Measurements from ENCODE around the gene COLQ. TPM values are rescaled to one million over a fixed set of nuclear protein-coding genes. Genes with fewer than 3 reads are reported as not detected.
"Not testable (repeated sequence)": the region's sequence is repeated elsewhere in the genome, so short reads cannot be mapped to it uniquely, and the experiment has no call there.

Gene COLQ
- total RNA-seq, 1 experiment from 2014 or later, result 1.5 TPM

DNA sequence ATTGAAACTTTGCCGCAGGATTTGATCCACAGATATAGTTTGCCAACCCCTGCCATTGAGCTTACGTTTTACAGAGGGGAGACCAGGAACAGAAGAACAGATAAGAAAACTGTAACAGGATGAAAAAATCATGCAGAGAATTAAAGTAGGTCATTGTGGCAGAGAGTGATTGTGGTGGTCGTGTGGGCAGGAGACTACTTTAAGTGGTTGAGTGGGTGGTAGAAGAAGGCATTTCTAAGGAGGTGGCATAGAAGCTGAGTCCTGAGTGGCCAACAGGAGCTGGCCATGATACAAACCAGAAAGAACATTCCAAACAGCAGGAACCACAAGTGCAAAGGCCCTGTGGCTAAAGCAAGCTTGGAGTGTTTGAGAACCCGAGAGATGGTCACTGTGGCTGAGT lies 34.5 kb downstream of the COLQ start:
- ATAC-seq (no peak), DNase-seq (no peak)
- no peak overlapping the region for H3K27ac ChIP-seq (ENCODE audit: low read length)
- H2AFZ ChIP-seq (ENCODE audit: low read length), result no peak overlapping the region
- no peak overlapping the region for H3K4me2 ChIP-seq (ENCODE audit: low read length)
- no peaks in the 10 kb centered on the region for H3K9me2 ChIP-seq (replicated peaks; ENCODE audit: low read length)
- intact Hi-C loops (cut with micrococcal nuclease), result no loop called here
- no peak overlapping the region for H3K4me3 ChIP-seq (ENCODE audit: low read length)
- no peaks in the 10 kb centered on the region for H3K36me3 ChIP-seq (ENCODE audit: low read depth, low read length)
- ChIA-PET POLR2A (ENCODE audit: unreplicated experiment) (no interaction called here), CTCF (no interaction called here)
- TF ChIP-seq CTCF (conservative IDR thresholded peaks at IDR 0.05; ENCODE audit: low read depth, low read length), result no peak
- TF ChIP-seq EZH2phosphoT487 (IDR thresholded peaks at IDR 0.05; ENCODE audit: borderline replicate concordance, low read length), result no peak
- TF ChIP-seq EZH2 (IDR thresholded peaks at IDR 0.05; ENCODE audit: low read length, unreplicated experiment), result no peak
- H3K9ac ChIP-seq (ENCODE audit: low read length), result no peak overlapping the region
- no peaks in the 10 kb centered on the region for H3F3A ChIP-seq (ENCODE audit: low read length, unreplicated experiment)
- H3K79me2 ChIP-seq (ENCODE audit: low read length), result no peaks in the 10 kb centered on the region
- no peaks in the 10 kb centered on the region for H4K20me1 ChIP-seq (ENCODE audit: low read length)
- no TSS peak for BruUV-seq (replicated peaks)
- H3K4me1 ChIP-seq (ENCODE audit: insufficient read depth, low read length), result no peaks in the 10 kb centered on the region
- H3K9me3 ChIP-seq (ENCODE audit: low read length), result no peaks in the 10 kb centered on the region
- H3K27me3 ChIP-seq (ENCODE audit: low read length), result no peaks in the 10 kb centered on the region

DNA sequence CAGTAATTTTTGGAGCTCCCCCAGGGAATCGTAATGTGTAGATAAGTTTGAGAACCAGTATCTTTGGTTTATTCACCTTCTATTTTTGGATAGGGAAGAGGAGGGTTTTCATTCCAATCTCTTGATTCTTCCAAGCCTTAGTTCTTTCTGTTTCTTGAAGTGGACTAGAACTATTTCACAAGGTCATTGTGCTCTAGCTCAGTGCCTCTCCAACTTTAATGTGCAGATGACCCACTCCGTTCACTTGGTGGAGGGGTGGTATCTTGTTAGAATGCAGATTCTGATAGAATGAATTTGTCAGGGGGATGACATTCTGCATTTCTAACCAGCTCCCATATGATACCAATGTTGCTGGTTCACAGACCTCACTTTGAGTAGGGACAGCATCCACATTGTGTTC lies 35.5 kb downstream of the COLQ start:
- Histone ChIP-seq H3F3A (ENCODE audit: low read length, unreplicated experiment) (no peaks in the 10 kb centered on the region), H3K9me2 (replicated peaks; ENCODE audit: low read length) (no peaks in the 10 kb centered on the region), H3K36me3 (ENCODE audit: low read depth, low read length) (no peaks in the 10 kb centered on the region), H3K4me3 (ENCODE audit: low read length) (no peak overlapping the region), H3K27me3 (ENCODE audit: low read length) (no peaks in the 10 kb centered on the region), H3K9ac (ENCODE audit: low read length) (no peak overlapping the region), H3K4me2 (ENCODE audit: low read length) (no peak overlapping the region), H3K79me2 (ENCODE audit: low read length) (no peaks in the 10 kb centered on the region), H3K27ac (ENCODE audit: low read length) (no peak overlapping the region), H3K9me3 (ENCODE audit: low read length) (no peaks in the 10 kb centered on the region), H2AFZ (ENCODE audit: low read length) (no peak overlapping the region), H3K4me1 (ENCODE audit: insufficient read depth, low read length) (no peaks in the 10 kb centered on the region), H4K20me1 (ENCODE audit: low read length) (no peaks in the 10 kb centered on the region)
- intact Hi-C loops (cut with micrococcal nuclease), result no loop called here
- CTCF ChIA-PET, result no interaction called here
- BruUV-seq (replicated peaks), result no TSS peak
- TF ChIP-seq EZH2phosphoT487 (IDR thresholded peaks at IDR 0.05; ENCODE audit: borderline replicate concordance, low read length) (no peak), CTCF (conservative IDR thresholded peaks at IDR 0.05; ENCODE audit: low read depth, low read length) (no peak), EZH2 (IDR thresholded peaks at IDR 0.05; ENCODE audit: low read length, unreplicated experiment) (no peak)
- POLR2A ChIA-PET (ENCODE audit: unreplicated experiment), result no interaction called here
- ATAC-seq (no peak), DNase-seq (no peak)

- H3K9ac ChIP-seq (ENCODE audit: low read length); H2AFZ ChIP-seq (ENCODE audit: low read length); POLR2A ChIA-PET (ENCODE audit: unreplicated experiment); H3K9me2 ChIP-seq (replicated peaks; ENCODE audit: low read length); H3K4me2 ChIP-seq (ENCODE audit: low read length); H3K4me3 ChIP-seq (ENCODE audit: low read length); H3K79me2 ChIP-seq (ENCODE audit: low read length); H3K4me1 ChIP-seq (ENCODE audit: insufficient read depth, low read length); H3K27ac ChIP-seq (ENCODE audit: low read length); H3K36me3 ChIP-seq (ENCODE audit: low read depth, low read length); CTCF ChIA-PET; intact Hi-C loops (cut with micrococcal nuclease); H3K27me3 ChIP-seq (ENCODE audit: low read length); H4K20me1 ChIP-seq (ENCODE audit: low read length); ATAC-seq; DNase-seq; H3F3A ChIP-seq (ENCODE audit: low read length, unreplicated experiment); H3K9me3 ChIP-seq (ENCODE audit: low read length); BruUV-seq (replicated peaks): not testable (repeated sequence)
Observed at GRCh38 chr3:15484551-15484950, 37.0 kb downstream of the COLQ start.
